Hematopoietic multipotent progenitor cell treated with erythropoietin and hydrocortisone succinate and interleukin-3 and kit ligand, for 4 days (in vitro differentiated cells): ENCODE results near the gene PIP5K1C.

Experiments used
- DNase-seq: peaks from one replicate; pipeline ENCODE4 v3.0.0-alpha.2; 2015

The PIP5K1C gene

DNA sequence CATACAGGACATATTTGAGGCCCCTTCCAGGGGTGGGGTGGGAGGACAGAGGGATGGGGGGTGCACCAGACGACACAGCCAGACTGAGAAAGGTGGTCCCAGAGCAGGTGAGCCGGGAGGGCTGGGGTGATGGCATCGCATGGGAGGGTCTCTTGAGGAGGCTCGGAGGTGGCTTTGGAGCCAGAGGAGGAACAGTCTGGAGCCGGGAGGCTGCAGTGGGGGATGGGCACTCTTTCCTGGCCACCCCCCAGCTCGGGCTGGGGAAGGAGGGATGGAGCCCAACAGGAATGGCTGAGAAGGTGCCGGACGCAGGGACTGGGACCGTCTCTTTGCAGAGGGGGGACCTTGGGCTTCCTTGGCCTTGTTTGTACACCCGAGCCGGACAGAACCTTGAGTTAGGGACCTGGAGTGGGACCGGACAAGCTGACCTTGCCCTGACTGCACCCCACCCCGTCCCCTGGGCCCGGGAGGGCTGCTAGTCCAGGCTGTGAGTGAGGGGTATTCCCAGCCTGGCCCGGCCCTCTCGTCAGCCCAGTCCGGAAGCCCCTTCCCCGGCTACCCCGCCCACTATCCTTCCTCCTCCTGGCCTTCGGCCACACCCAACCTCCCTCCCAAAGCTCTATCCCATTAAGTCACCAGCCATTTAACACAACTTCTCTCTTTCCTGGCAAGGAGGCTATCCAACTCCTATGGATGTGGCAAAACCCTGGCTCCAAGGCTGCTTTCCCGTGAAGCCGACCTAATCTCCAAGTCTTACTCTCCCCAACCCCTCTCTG is 92.8 kb downstream of the PIP5K1C start:
- peak; percentile 45 for DNase-seq

DNA sequence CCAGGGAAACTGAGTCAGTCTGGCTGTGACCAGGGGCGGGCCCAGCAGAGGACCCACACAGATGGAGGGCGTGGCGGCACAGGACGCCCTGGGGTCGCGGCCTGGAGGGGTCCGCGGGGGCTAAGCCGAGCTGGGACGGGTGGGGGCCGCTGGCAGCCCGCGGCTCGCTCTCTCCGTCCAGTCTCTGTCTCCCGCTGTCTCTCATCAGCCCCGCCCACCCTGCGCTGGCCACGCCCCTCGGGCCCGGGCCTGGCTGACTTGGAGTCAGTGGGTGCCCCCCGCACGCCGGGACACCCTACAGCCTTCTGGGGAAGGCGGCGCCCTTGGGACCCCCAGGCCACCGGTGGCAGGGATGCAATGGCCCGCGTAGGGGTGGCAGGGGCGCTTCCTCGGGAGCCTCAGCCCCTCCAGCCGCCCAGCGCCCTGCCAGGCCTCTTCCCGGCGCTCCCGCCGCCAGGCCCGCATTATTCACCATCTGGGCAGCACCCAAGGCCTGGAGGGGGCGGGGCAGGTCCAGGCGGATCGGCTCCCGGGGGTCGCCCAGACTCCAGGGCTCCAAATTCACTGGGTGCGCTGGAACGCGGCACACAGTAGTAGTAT is 93.5 kb downstream of the PIP5K1C start, which contains the start of gene TBXA2R:
TBXA2R (minus strand) TSS at position 186 of the 600 bp plus-strand sequence. CDS start 6,241 bp downstream, outside the sequence.
- DNase-seq: peak; percentile 80

DNA sequence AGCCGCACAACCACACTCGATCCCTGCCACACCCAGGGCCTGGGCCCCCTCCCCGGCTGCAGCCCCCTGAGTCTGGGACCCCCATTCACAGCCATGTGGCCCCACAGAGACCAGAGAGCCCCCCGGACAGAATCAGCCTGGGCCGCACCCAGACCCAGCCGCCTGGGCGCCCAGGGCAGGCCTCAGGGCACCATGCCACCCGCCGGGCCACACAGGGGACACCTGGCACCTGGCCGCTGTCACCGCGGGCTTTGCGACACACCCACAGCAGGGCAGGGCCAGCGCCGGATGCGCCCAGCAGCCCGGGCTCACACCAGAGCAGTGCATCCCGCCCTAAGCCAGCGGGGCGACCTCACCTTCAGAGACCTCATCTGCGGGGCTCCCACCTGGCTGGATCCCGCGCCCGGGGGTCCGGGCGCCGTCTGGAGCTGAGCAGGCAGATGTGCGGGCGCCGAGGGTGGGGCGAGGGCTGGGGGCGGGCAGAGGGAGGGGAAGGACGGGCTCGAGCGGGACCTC is 94.0 kb downstream of the PIP5K1C start:
- DNase-seq: peak; percentile 32

GRCh38 chr19:3605770-3606169 is 94.5 kb downstream of the PIP5K1C start:
- no peak for DNase-seq

DNA sequence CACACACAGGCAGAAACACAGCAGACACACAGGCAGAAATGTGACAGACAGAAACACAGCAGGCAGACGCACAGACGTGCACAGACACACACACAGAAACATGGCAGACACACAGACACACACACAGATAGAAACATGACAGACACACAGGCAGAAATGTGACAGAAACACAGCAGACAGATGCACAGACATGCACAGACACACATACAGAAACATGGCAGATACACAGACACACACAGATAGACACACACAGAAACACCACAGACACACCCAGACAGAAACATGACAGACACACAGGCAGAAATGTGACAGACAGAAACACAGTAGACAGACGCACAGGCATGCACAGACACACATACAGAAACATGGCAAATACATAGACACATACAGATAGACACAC is 94.9 kb downstream of the PIP5K1C start:
- DNase-seq: no peak

- peak; percentile 50 for DNase-seq
Observed at GRCh38 chr19:3604987-3605343, 95.3 kb downstream of the PIP5K1C start.

DNA sequence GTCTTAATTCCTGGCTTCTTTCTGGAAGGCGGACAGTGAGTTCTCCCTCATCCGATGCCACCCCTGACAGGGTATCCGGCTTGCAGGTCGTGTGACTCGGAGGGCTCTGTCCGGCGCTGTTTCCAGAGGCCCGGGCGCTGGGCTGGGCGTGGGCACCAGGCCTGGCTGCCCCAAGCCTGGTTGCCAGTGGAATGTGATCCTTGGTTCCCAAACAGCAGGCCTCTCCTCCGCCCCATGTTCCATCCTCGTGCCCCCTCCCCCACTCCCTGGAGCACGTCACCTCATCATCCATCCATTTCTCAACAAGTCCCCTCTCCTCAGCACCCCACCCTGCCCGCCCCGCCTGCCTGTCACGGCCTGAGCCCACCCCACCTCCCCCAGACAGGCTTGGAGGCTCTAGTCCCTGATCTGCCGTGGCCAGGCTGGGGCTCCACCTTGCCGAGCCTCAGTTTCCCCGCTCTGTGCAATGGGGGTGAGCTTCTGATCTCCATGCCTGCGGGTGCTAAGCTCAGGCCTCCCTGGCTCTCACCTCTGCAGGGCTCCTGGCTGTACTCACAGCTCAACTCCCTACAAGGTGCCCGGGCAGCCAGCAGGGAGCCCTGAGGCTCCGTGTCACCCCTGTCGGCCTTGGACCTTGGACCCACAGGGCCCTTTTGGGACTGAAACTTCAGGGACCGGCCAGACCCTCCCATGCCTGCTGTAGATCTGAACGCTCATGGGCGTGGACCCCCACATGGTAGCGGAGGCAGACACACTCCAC is 95.9 kb downstream of the PIP5K1C start:
- no peak for DNase-seq

- DNase-seq: no peak
Observed at GRCh38 chr19:3603121-3603811, 97.0 kb downstream of the PIP5K1C start.

- no peak for DNase-seq
Observed at GRCh38 chr19:3601021-3601420, 99.2 kb downstream of the PIP5K1C start.

DNA sequence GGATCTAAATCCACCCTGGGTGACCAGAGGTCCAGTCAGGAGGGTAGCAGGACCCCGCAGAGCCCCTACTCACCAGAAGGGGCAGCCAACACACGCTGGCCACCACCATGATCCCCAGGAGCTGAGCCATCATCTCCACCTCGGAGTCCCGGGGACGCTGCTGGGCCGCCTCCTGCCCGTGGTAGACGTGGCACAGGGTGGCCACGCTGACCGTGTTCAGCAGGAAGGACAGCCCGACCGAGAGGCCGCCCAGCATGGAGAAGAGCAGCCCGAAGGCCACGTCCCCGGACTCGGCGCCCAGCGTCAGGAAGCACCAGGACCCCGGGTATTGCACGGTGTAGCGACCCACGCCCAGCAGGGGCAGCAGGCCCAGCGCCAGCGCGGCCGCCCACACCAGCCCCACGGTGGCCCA is 100.5 kb downstream of the PIP5K1C start:
- DNase-seq: no peak

GRCh38 chr19:3595521-3596061 is 104.7 kb downstream of the PIP5K1C start:
- DNase-seq: no peak

DNA sequence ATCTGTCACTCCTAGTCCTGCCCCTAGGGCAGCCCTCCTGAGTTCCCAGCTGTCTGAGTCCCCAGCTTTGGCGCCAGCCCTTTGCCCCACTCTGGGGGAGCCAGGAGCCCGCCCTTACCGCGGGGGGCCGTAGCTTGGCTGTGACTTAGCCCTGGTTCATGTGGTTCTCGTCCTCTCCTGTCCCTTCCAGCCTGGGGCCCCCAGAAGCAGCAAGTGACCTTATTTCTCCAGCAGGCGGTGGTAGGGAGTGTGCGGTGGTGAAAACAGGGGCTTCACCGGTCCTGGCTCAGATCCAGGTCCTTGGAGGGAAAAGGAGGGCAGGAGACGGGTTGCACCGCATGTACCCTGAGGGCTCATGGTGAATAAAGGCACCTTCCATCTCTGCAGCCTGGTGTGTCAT is 107.1 kb downstream of the PIP5K1C start:
- DNase-seq: no peak

DNA sequence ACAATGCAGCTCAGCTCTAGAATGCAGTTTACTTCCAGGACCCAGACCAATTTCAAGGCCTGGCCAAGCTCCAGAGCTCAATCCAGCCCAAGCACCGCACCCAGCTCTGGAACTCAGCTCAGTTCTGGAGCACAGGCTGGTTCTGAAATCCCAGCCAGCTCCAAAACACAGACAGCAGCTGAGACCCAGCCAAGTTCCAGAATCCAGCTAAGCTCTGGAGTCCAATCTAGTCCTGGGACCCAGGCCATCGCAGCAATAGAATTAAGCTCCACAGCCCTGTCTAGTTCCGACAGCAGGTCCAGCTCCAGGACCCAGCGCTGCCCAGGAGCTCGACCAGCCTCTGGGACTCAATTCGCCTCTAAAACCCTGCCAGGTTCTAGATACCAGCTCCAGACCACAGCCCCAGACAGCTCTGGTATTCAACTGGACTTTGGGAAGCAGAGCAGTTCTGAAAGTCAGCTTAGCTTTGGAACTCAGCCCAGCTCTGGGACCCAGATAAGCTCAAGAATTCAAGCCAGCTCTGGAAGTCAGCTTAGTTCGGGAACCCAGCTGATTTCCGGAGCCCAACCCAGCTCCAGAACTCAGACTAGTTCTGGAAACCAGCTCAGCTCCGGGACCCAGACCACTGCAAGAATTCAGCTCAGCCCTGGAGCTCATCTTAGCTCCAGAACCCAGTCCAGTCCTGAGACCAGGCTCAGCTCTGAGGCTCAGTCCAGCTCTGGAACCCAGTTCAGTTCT is 108.2 kb downstream of the PIP5K1C start:
- DNase-seq: no peak

DNA sequence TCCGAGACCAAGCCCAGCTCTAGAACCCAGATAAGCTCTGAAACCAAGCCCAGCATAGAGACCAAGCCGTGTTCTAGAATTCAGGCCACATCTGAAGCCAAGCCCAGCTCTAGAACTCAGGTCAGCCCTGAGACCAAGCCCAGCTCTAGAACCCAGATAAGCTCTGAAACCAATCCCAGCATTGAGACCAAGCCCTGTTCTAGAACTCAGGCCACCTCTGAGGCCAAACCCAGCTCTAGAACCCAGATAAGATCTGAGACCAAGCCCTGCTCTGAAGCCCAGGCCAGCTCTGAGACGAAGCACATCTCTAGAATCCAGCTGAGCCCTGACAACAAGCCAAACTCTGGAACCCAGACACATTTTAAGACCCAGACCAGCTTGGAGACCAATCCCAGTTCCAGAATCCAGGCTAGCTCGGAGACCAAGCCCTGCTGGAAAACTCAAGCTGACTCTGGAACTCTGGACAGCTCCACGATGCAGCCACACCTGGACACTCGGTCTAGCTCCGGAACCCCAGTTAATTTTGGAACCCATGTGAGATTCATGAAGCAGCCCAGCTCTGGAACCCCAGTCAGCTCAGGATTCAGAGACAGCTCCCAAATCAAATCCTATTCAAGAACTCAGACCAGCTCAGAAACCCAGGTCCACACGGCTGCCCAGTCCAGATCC is 109.1 kb downstream of the PIP5K1C start:
- DNase-seq: no peak

DNA sequence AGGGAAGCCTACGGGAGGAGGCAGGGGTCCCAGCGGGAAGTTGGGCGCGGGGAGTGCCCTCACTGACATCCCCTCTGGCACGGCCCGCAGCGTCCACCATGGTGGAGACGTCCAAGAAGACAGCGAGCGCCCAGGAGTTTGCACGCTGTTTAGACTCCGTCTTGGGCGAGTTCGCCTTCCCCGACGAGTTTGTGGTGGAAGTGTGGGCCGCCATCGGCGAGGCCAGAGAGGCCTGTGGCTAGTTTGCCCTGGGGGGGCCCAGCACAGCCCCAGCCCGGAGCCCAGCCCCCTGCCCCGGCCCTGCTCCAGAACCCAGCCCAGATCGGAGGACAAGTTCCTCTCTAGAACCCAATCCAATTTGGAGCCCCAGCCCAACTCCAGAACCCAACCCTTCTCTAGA is 110.3 kb downstream of the PIP5K1C start:
- DNase-seq: no peak

DNA sequence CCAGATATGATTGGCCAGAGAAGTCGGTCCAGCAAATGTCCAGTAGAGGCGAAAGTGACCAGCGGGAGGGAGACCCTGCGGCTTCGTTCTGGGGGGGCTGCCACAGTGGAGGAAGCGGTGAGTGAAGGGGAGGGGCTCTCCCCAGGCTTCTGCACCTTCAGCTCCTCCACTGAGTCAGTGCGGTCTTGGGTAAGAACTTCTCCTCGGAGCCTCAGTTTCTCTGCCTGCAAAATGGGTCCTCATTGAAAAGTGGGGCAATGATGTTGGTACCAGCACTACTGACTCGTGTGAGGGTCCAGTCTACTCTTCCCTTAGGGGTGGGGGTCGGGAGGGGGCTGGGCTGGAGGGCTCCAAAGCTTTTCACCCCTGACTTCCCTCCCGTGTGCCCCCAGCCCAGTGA is 110.8 kb downstream of the PIP5K1C start:
- DNase-seq: no peak

- DNase-seq: no peak
Observed at GRCh38 chr19:3586707-3587346, 113.4 kb downstream of the PIP5K1C start.

GRCh38 chr19:3586127-3586626 is 114.1 kb downstream of the PIP5K1C start:
- DNase-seq: peak; percentile 66

GRCh38 chr19:3585301-3586126 is 114.8 kb downstream of the PIP5K1C start, which contains the start of gene GIPC3:
TSS of gene GIPC3 (plus strand) at chr19:3585478. CDS start at chr19:3585598, 120 bp downstream.
- DNase-seq: no peak
